OCI-LY3 (cell line): ENCODE data around the gene SFSWAP.

Experiments
- H2AFZ ChIP-seq: fragments of 200-600, 300-600 bp; shearing (Covaris generic); 2 replicates; pipeline ENCODE4 v1.6.0; 2014; ENCODE audit warnings: antibody characterized with exemption, low read depth, low read length
- H3K27ac ChIP-seq: fragments of 200-600, 300-600 bp; sonication (generic); 2 replicates; pipeline ENCODE4 v1.5.1; 2014; ENCODE audit warnings: mild to moderate bottlenecking, low read length, moderate library complexity, mixed read lengths
- H3K27me3 ChIP-seq: fragments of 200-600, 300-600 bp; sonication (generic); 2 replicates; pipeline ENCODE4 v1.6.1; 2014; ENCODE audit warnings: low read depth, low read length, mixed read lengths
- H3K36me3 ChIP-seq: fragments of 200-600, 300-600 bp; sonication (generic); replicated peaks from 2 replicates; pipeline ENCODE3; 2014; ENCODE audit warnings: low read depth, low read length, mixed read lengths
- H3K4me1 ChIP-seq: fragments of 300-600, 200-600 bp; sonication (generic); 2 replicates; pipeline ENCODE4 v1.6.1; 2014; ENCODE audit warnings: low read length, mixed read lengths
- H3K4me2 ChIP-seq: fragments of 200-600, 300-600 bp; sonication (generic); 2 replicates; pipeline ENCODE4 v1.6.1; 2014; ENCODE audit warnings: low read length, mixed read lengths
- H3K4me3 ChIP-seq: fragments of 300-600, 200-600 bp; sonication (generic); 2 replicates; pipeline ENCODE4 v1.5.1; 2014; ENCODE audit warnings: antibody characterized with exemption, mild to moderate bottlenecking, low read length, moderate library complexity
- H3K79me2 ChIP-seq: fragments of 300-600, 200-600 bp; shearing (Covaris generic); 2 replicates; pipeline ENCODE4 v1.6.1; 2014; ENCODE audit warnings: mild to moderate bottlenecking, low read length, mixed read lengths
- H3K9ac ChIP-seq: fragments of 300-600, 200-600 bp; shearing (Covaris generic); 2 replicates; pipeline ENCODE4 v1.6.0; 2014; ENCODE audit warnings: mild to moderate bottlenecking, low read length, moderate library complexity
- H3K9me3 ChIP-seq: fragments of 200-600, 300-600 bp; shearing (Covaris generic); 2 replicates; pipeline ENCODE4 v1.6.1; 2014; ENCODE audit warnings: low read length, mixed read lengths; ENCODE audit not compliant: insufficient read depth
- H4K20me1 ChIP-seq: fragments of 200-600, 300-600 bp; sonication (generic); 2 replicates; pipeline ENCODE4 v1.6.1; 2016; ENCODE audit warnings: low read length, mixed read lengths; ENCODE audit not compliant: insufficient read depth
- EZH2phosphoT487 ChIP-seq: fragments of 200-600 bp; shearing (Covaris generic); IDR thresholded peaks from 2 replicates; pipeline ENCODE4 v1.6.1; 2018; ENCODE audit warnings: antibody characterized with exemption, mixed run types, low read depth
- TF ChIP-seq, protein P1 (sequence below): fragments of 200-600, 300-600 bp; sonication (generic); IDR thresholded peaks from 2 replicates; pipeline ENCODE4 v1.5.1; 2014; ENCODE audit warnings: antibody characterized with exemption, low read length, low read depth

Gene SFSWAP

GRCh38 chr12:131671276-131671675 lies 39.6 kb upstream of the SFSWAP start:
- Histone ChIP-seq H3K36me3 (no peaks in the 10 kb centered on the region), H4K20me1 (no peaks in the 10 kb centered on the region), H3K79me2 (no peaks in the 10 kb centered on the region), H3K4me3 (no peak overlapping the region), H3K9me3 (no peaks in the 10 kb centered on the region), H2AFZ (no peak overlapping the region), H3K9ac (no peak overlapping the region), H3K27ac (no peak overlapping the region), H3K27me3 (peaks cover 17% of the 10 kb centered on the region), H3K4me2 (no peak overlapping the region), H3K4me1 (no peaks in the 10 kb centered on the region)
- TF ChIP-seq, protein P1, sequence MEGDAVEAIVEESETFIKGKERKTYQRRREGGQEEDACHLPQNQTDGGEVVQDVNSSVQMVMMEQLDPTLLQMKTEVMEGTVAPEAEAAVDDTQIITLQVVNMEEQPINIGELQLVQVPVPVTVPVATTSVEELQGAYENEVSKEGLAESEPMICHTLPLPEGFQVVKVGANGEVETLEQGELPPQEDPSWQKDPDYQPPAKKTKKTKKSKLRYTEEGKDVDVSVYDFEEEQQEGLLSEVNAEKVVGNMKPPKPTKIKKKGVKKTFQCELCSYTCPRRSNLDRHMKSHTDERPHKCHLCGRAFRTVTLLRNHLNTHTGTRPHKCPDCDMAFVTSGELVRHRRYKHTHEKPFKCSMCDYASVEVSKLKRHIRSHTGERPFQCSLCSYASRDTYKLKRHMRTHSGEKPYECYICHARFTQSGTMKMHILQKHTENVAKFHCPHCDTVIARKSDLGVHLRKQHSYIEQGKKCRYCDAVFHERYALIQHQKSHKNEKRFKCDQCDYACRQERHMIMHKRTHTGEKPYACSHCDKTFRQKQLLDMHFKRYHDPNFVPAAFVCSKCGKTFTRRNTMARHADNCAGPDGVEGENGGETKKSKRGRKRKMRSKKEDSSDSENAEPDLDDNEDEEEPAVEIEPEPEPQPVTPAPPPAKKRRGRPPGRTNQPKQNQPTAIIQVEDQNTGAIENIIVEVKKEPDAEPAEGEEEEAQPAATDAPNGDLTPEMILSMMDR = no peak
- TF ChIP-seq EZH2phosphoT487 = no peak

DNA sequence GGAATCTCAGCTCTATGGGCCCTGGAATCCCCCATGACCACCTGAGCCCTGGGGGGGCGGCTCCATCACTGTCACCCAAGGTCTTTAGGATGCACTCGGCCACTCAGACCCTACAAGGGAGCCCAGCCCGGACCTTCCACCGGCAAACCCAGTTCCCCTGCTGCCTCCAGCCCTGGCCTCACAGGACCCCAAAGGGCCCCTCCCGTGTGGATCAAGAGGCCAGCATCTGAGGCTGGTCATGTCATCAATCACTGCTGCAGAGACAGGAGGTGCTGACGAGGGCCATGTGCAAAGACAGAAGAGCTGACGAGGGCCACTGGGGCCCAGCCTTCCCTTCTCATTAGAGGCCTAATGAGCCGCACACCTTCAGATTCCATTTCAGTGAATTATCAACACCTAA lies 39.0 kb upstream of the SFSWAP start:
- Histone ChIP-seq H3K27me3 (peaks cover 17% of the 10 kb centered on the region), H3K79me2 (no peaks in the 10 kb centered on the region), H2AFZ (no peak overlapping the region), H3K36me3 (no peaks in the 10 kb centered on the region), H4K20me1 (no peaks in the 10 kb centered on the region), H3K9me3 (no peaks in the 10 kb centered on the region), H3K4me2 (no peak overlapping the region), H3K9ac (no peak overlapping the region), H3K4me3 (no peak overlapping the region), H3K27ac (no peak overlapping the region), H3K4me1 (no peaks in the 10 kb centered on the region)
- TF ChIP-seq, protein P1 = no peak
- no peak for TF ChIP-seq EZH2phosphoT487

DNA sequence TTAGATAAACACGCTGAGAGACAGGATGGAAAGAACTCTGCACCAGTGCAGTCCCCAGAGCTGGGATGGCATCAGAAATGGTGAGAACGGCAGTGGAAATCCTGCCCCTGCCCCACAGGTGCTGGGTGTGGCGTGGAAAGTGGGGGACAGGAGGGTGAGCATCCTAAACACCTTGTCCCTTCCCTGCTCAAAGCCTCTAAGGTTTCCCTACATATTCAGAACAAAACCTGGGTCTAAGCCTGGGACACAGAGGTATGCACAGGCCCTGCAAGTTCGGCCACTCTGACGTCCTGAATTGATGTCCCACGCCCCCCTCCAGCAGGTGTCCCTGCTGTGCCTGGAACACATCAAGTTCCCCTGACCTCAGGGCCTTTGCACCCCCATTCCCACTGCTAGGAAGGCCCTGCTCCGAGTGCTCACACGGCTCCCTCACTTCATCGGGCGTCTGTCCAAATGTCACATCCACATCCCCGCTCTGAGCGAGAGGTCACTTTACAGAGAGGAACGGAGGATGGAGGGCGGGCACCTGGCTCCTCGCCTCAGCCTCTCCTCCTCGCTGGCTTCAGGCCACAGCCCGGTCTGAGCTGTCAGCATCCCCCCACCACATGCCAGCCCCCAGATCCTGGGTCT lies 38.5 kb upstream of the SFSWAP start:
- Histone ChIP-seq H3K4me3 (no peak overlapping the region), H3K79me2 (no peaks in the 10 kb centered on the region), H2AFZ (no peak overlapping the region), H3K9me3 (no peaks in the 10 kb centered on the region), H3K36me3 (no peaks in the 10 kb centered on the region), H3K27me3 (peaks cover 17% of the 10 kb centered on the region), H3K4me1 (no peaks in the 10 kb centered on the region), H3K27ac (no peak overlapping the region), H3K9ac (no peak overlapping the region), H4K20me1 (no peaks in the 10 kb centered on the region), H3K4me2 (no peak overlapping the region)
- TF ChIP-seq, protein P1 = no peak
- no peak for TF ChIP-seq EZH2phosphoT487

DNA sequence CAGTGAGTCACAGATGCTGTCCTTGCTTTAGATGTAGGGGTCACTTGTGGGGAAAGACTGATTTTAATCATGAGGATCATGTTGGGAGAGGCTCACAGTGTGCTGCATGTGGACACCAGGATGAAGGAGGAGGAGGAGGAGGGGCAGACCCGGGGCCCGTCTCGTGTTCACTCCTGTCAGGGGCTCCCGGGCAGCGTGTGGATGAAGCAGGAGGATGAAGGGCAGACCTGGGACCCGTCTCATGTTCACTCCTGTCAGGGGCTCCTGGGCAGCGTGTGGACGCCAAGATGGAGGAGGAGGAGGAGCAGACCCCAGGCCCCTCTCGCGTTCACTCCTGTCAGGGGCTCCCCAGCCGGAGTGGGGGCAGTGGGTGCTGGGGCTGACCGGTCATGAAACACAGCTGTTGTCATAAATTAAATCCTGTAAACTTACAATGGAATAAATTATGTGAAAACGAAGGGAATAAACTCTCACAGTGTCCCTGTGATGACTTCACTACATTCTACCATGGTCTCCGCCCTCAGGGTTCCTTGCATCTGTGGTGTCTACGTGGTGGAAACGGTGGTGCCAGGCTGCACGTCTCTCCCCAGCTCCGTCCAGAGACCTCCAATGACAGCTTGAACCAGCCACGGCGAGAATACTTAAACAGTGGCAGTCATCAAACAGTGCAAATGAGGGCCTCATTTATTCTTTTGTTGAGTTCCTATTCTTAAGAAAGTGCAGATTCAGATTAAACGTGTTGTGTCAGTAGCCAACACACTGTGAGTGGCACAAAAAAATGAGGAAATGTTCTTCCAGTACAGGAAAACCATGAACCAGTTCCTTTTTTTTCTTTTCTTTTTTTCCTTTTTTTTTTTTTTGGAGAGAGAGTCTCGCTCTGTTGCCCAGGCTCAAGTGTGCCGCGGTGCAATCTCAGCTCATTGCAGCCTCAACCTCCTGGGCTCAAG lies 37.7 kb upstream of the SFSWAP start:
- H3K36me3 ChIP-seq = no peaks in the 10 kb centered on the region
- no peak overlapping the region for H3K27ac ChIP-seq
- no peak overlapping the region for H2AFZ ChIP-seq

More for the DNA sequence above, 37.7 kb upstream of the SFSWAP start:
- Histone ChIP-seq H3K9me3 (no peaks in the 10 kb centered on the region), H3K4me1 (no peaks in the 10 kb centered on the region), H3K27me3 (peaks cover 13% of the 10 kb centered on the region), H3K4me2 (no peak overlapping the region), H4K20me1 (no peaks in the 10 kb centered on the region), H3K79me2 (no peaks in the 10 kb centered on the region), H3K9ac (no peak overlapping the region), H3K4me3 (no peak overlapping the region)
- TF ChIP-seq, protein P1 = no peak
- TF ChIP-seq EZH2phosphoT487 = no peak
